Activated naive CD4-positive, alpha-beta T cell (primary cell): ENCODE results near the gene TMEM132C.
"Not testable (repeated sequence)": the region's sequence is repeated elsewhere in the genome, so short reads cannot be mapped to it uniquely, and the experiment has no call there.

ENCODE experiments used
- DNase-seq, 4 experiments: peaks; one replicate each; lab custom pipeline; 2025; lab: John Stamatoyannopoulos, UW

The TMEM132C gene

GRCh38 chr12:128483526-128484255, 216.7 kb downstream of the TMEM132C start:
- DNase-seq, result no peak

GRCh38 chr12:128497376-128497775, 230.4 kb downstream of the TMEM132C start:
- DNase-seq, result not testable (repeated sequence)

- DNase-seq, result no peak
These were observed 240.5 kb downstream of the TMEM132C start for GRCh38 chr12:128507470-128507869.

- DNase-seq, result no peak
These were observed 242.2 kb downstream of the TMEM132C start for GRCh38 chr12:128509170-128509569.

GRCh38 chr12:128510511-128510910, 243.5 kb downstream of the TMEM132C start:
- DNase-seq, result no peak

- no peak for DNase-seq
These were observed 246.4 kb downstream of the TMEM132C start for GRCh38 chr12:128513331-128513730.

GRCh38 chr12:128513831-128514230, 246.9 kb downstream of the TMEM132C start:
- DNase-seq, result no peak

- no peak for DNase-seq
These were observed 251.7 kb downstream of the TMEM132C start for GRCh38 chr12:128518644-128519043.

GRCh38 chr12:128519426-128519825, 252.5 kb downstream of the TMEM132C start:
- no peak for DNase-seq

GRCh38 chr12:128521981-128522380, 255.0 kb downstream of the TMEM132C start:
- no peak for DNase-seq

- DNase-seq, result no peak
These were observed 257.5 kb downstream of the TMEM132C start for GRCh38 chr12:128524439-128524838.

GRCh38 chr12:128531170-128531569, 264.2 kb downstream of the TMEM132C start:
- no peak for DNase-seq

GRCh38 chr12:128534906-128535305, 267.9 kb downstream of the TMEM132C start:
- DNase-seq, result no peak

- no peak for DNase-seq
These were observed 269.8 kb downstream of the TMEM132C start for GRCh38 chr12:128536810-128537209.

- DNase-seq, result no peak
These were observed 270.7 kb downstream of the TMEM132C start for GRCh38 chr12:128537668-128538067.

- no peak for DNase-seq
These were observed 275.9 kb downstream of the TMEM132C start for GRCh38 chr12:128542844-128543243.

- DNase-seq, result no peak
These were observed 276.5 kb downstream of the TMEM132C start for GRCh38 chr12:128543460-128543859.

- DNase-seq, result no peak
These were observed 277.0 kb downstream of the TMEM132C start for GRCh38 chr12:128543971-128544370.

GRCh38 chr12:128548949-128549348, 282.0 kb downstream of the TMEM132C start:
- DNase-seq, result no peak

- DNase-seq, result no peak
These were observed 282.7 kb downstream of the TMEM132C start for GRCh38 chr12:128549601-128550218.

GRCh38 chr12:128551266-128551665, 284.3 kb downstream of the TMEM132C start:
- DNase-seq, result no peak

- no peak for DNase-seq
These were observed 287.8 kb downstream of the TMEM132C start for GRCh38 chr12:128554546-128555304.

- no peak for DNase-seq
These were observed 290.3 kb downstream of the TMEM132C start for GRCh38 chr12:128557231-128557630.
